WTC11 (cell line): ENCODE results near the gene AKAP13. TPM values are rescaled to one million over a fixed set of nuclear protein-coding genes. Genes with fewer than 3 reads are reported as not detected.
A peak's percentile ranks its signal among the peaks of the same experiment; 100 is the strongest.

Experiments used
- ATAC-seq: fragments of 200-7000 bp; cut with Tn5 transposase; 2 replicates; pipeline ENCODE4 v1.10.0; 2021; ENCODE audit warnings: mild to moderate bottlenecking, moderate library complexity
- CTCF ChIA-PET: fragments of 300-600 bp; sonication (Branson Sonifier 250); formaldehyde crosslinking; loops from one replicate; lab custom pipeline; 2021; ENCODE audit warnings: antibody characterized with exemption; lab: Charles Lee
- POLR2A ChIA-PET: fragments of 350-600 bp; sonication (Branson Sonifier 250); formaldehyde crosslinking; loops from one replicate; lab custom pipeline; 2021; ENCODE audit warnings: antibody characterized with exemption; lab: Charles Lee
- DNase-seq: peaks from one replicate; pipeline ENCODE4 v3.0.0; 2021; ENCODE audit warnings: low spot score
- H3K27ac Mint-ChIP-seq: 2 replicates; pipeline ENCODE4 v1.8.0; 2021; ENCODE audit warnings: mixed read lengths
- H3K27me3 Mint-ChIP-seq: 2 replicates; pipeline ENCODE4 v1.8.0; 2021; ENCODE audit warnings: low read depth, mild to moderate bottlenecking, moderate library complexity, mixed read lengths
- H3K36me3 Mint-ChIP-seq: 2 replicates; pipeline ENCODE4 v1.8.0; 2021; ENCODE audit warnings: mixed read lengths
- H3K4me1 Mint-ChIP-seq: 2 replicates; pipeline ENCODE4 v1.8.0; 2022; ENCODE audit warnings: mixed read lengths
- H3K4me3 Mint-ChIP-seq: 2 replicates; pipeline ENCODE4 v1.8.0; 2021; ENCODE audit warnings: mild to moderate bottlenecking, moderate library complexity, mixed read lengths
- H3K9me3 Mint-ChIP-seq: 2 replicates; pipeline ENCODE4 v1.8.0; 2021; ENCODE audit warnings: mixed read lengths
- ELF4 ChIP-seq: sonication (generic); formaldehyde crosslinking; IDR thresholded peaks from 2 replicates; pipeline ENCODE4 v1.8.1; 2022; ENCODE audit warnings: low read depth, mild to moderate bottlenecking, moderate library complexity, missing genetic modification reagents
- EMX1 ChIP-seq: fragments of 250-450 bp; sonication (Bioruptor Pico); IDR thresholded peaks from 2 replicates; pipeline ENCODE4 v1.8.0; 2021; ENCODE audit warnings: mild to moderate bottlenecking
- GTF2I ChIP-seq: fragments of 250-450 bp; sonication (Bioruptor Pico); conservative IDR thresholded peaks from 2 replicates; pipeline ENCODE4 v1.4.0; 2021; ENCODE audit warnings: mild to moderate bottlenecking
- HMGA2 ChIP-seq: fragments of 250-450 bp; sonication (Bioruptor Pico); IDR thresholded peaks from 2 replicates; pipeline ENCODE4 v1.4.0; 2021; ENCODE audit warnings: mild to moderate bottlenecking, moderate library complexity
- JAZF1 ChIP-seq: fragments of 250-450 bp; sonication (Bioruptor Pico); IDR thresholded peaks from 2 replicates; pipeline ENCODE4 v1.9.0; 2021; ENCODE audit warnings: moderate library complexity, mild to moderate bottlenecking, inconsistent platforms
- NR2C2 ChIP-seq: sonication (generic); formaldehyde crosslinking; IDR thresholded peaks from 2 replicates; pipeline ENCODE4 v1.8.0; 2022; ENCODE audit warnings: mild to moderate bottlenecking, missing genetic modification reagents
- RORB ChIP-seq: fragments of 250-450 bp; sonication (Bioruptor Pico); IDR thresholded peaks from 2 replicates; pipeline ENCODE4 v1.9.0; 2021; ENCODE audit warnings: mild to moderate bottlenecking
- TP53 ChIP-seq: sonication (generic); formaldehyde crosslinking; IDR thresholded peaks from 2 replicates; pipeline ENCODE4 v1.8.1; 2023; ENCODE audit warnings: mild to moderate bottlenecking, missing genetic modification reagents
- ZBTB21 ChIP-seq: sonication (generic); formaldehyde crosslinking; IDR thresholded peaks from 2 replicates; pipeline ENCODE4 v1.8.1; 2023; ENCODE audit warnings: mild to moderate bottlenecking, missing genetic modification reagents, borderline replicate concordance
- ZNF416 ChIP-seq: fragments of 250-450 bp; sonication (Bioruptor Pico); IDR thresholded peaks from 2 replicates; pipeline ENCODE4 v1.9.0; 2021; ENCODE audit warnings: mild to moderate bottlenecking, inconsistent platforms
- total RNA-seq: library from RNA; stranded (reverse); gene quantifications from 3 replicates; pipeline ENCODE4 v1.2.3, GENCODE V29; 2021
- TF ChIP-seq, protein P1 (sequence below): sonication (generic); formaldehyde crosslinking; IDR thresholded peaks from 2 replicates; pipeline ENCODE4 v1.8.0; 2023; ENCODE audit warnings: mild to moderate bottlenecking, missing genetic modification reagents
- TF ChIP-seq, protein P2 (sequence below): fragments of 250-450 bp; sonication (Bioruptor Pico); IDR thresholded peaks from 2 replicates; pipeline ENCODE4 v1.9.0; 2021; ENCODE audit warnings: moderate library complexity, mild to moderate bottlenecking, inconsistent platforms, borderline replicate concordance
- TF ChIP-seq, protein P3 (sequence below): sonication (generic); formaldehyde crosslinking; IDR thresholded peaks from 2 replicates; pipeline ENCODE4 v1.8.0; 2022; ENCODE audit warnings: mild to moderate bottlenecking, missing genetic modification reagents
- TF ChIP-seq, protein P4 (sequence below): sonication (generic); formaldehyde crosslinking; IDR thresholded peaks from 2 replicates; pipeline ENCODE4 v1.8.0; 2023; ENCODE audit warnings: missing genetic modification reagents, mild to moderate bottlenecking, borderline replicate concordance
- TF ChIP-seq, protein P5 (sequence below): sonication (generic); formaldehyde crosslinking; conservative IDR thresholded peaks from 2 replicates; pipeline ENCODE4 v1.8.1; 2023; ENCODE audit warnings: mild to moderate bottlenecking, low read depth, missing genetic modification reagents, moderate library complexity
- TF ChIP-seq, protein P6 (sequence below): sonication (generic); formaldehyde crosslinking; IDR thresholded peaks from 2 replicates; pipeline ENCODE4 v1.8.0; 2022; ENCODE audit warnings: mild to moderate bottlenecking, missing genetic modification reagents

AKAP13 gene
- total RNA-seq, 1 experiment from 2014 or later, result 50.3 TPM

DNA sequence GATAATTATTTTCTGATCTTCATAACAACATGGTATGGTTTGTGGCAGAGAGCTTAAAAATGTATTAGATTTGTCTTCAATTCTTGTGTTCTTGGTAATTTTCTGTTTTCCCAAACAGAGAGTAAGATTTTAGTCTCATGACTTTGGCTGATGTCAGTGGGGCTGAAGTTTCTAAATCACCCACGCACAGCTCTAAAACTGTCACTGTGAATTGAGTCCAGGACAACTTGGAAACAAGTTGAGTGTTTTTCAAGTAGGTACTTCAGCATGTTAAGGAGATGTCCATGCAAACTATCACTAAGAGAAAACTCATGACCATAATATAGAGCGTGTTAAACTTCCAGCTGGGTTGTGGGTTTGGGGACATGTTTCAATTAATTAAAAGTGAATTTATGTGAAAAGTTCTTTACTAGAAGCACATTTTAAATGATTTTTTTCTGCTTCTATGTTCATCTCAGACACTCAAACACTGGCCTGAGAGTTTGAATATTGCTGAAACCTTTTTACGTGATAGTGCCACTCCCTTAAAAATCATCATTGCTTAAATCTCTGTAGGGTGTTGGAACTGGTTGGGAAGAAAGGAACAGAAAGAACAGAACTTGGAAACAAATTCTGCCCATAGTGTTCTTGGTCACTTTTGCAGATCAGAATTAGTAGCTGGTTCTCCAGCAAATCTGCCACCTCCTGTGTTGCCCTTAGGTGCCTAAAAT, 324.5 kb downstream of the AKAP13 start (continued):
- TF ChIP-seq, protein P1, sequence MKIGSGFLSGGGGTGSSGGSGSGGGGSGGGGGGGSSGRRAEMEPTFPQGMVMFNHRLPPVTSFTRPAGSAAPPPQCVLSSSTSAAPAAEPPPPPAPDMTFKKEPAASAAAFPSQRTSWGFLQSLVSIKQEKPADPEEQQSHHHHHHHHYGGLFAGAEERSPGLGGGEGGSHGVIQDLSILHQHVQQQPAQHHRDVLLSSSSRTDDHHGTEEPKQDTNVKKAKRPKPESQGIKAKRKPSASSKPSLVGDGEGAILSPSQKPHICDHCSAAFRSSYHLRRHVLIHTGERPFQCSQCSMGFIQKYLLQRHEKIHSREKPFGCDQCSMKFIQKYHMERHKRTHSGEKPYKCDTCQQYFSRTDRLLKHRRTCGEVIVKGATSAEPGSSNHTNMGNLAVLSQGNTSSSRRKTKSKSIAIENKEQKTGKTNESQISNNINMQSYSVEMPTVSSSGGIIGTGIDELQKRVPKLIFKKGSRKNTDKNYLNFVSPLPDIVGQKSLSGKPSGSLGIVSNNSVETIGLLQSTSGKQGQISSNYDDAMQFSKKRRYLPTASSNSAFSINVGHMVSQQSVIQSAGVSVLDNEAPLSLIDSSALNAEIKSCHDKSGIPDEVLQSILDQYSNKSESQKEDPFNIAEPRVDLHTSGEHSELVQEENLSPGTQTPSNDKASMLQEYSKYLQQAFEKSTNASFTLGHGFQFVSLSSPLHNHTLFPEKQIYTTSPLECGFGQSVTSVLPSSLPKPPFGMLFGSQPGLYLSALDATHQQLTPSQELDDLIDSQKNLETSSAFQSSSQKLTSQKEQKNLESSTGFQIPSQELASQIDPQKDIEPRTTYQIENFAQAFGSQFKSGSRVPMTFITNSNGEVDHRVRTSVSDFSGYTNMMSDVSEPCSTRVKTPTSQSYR (CRISPR knock-in tag), result no peak
- no peak for TF ChIP-seq HMGA2
- TF ChIP-seq ZNF416 (CRISPR knock-in tag), result no peak
- TF ChIP-seq, protein P2, sequence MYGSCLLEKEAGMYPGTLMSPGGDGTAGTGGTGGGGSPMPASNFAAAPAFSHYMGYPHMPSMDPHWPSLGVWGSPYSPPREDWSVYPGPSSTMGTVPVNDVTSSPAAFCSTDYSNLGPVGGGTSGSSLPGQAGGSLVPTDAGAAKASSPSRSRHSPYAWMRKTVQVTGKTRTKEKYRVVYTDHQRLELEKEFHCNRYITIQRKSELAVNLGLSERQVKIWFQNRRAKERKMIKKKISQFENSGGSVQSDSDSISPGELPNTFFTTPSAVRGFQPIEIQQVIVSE (CRISPR knock-in tag), result no peak
- TF ChIP-seq, protein P3, sequence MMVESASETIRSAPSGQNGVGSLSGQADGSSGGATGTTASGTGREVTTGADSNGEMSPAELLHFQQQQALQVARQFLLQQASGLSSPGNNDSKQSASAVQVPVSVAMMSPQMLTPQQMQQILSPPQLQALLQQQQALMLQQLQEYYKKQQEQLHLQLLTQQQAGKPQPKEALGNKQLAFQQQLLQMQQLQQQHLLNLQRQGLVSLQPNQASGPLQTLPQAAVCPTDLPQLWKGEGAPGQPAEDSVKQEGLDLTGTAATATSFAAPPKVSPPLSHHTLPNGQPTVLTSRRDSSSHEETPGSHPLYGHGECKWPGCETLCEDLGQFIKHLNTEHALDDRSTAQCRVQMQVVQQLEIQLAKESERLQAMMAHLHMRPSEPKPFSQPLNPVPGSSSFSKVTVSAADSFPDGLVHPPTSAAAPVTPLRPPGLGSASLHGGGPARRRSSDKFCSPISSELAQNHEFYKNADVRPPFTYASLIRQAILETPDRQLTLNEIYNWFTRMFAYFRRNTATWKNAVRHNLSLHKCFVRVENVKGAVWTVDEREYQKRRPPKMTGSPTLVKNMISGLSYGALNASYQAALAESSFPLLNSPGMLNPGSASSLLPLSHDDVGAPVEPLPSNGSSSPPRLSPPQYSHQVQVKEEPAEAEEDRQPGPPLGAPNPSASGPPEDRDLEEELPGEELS (CRISPR knock-in tag), result no peak
- TF ChIP-seq, protein P4, sequence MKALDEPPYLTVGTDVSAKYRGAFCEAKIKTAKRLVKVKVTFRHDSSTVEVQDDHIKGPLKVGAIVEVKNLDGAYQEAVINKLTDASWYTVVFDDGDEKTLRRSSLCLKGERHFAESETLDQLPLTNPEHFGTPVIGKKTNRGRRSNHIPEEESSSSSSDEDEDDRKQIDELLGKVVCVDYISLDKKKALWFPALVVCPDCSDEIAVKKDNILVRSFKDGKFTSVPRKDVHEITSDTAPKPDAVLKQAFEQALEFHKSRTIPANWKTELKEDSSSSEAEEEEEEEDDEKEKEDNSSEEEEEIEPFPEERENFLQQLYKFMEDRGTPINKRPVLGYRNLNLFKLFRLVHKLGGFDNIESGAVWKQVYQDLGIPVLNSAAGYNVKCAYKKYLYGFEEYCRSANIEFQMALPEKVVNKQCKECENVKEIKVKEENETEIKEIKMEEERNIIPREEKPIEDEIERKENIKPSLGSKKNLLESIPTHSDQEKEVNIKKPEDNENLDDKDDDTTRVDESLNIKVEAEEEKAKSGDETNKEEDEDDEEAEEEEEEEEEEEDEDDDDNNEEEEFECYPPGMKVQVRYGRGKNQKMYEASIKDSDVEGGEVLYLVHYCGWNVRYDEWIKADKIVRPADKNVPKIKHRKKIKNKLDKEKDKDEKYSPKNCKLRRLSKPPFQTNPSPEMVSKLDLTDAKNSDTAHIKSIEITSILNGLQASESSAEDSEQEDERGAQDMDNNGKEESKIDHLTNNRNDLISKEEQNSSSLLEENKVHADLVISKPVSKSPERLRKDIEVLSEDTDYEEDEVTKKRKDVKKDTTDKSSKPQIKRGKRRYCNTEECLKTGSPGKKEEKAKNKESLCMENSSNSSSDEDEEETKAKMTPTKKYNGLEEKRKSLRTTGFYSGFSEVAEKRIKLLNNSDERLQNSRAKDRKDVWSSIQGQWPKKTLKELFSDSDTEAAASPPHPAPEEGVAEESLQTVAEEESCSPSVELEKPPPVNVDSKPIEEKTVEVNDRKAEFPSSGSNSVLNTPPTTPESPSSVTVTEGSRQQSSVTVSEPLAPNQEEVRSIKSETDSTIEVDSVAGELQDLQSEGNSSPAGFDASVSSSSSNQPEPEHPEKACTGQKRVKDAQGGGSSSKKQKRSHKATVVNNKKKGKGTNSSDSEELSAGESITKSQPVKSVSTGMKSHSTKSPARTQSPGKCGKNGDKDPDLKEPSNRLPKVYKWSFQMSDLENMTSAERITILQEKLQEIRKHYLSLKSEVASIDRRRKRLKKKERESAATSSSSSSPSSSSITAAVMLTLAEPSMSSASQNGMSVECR (CRISPR knock-in tag), result no peak
- TF ChIP-seq, all 79 proteins: peak for 0

DNA sequence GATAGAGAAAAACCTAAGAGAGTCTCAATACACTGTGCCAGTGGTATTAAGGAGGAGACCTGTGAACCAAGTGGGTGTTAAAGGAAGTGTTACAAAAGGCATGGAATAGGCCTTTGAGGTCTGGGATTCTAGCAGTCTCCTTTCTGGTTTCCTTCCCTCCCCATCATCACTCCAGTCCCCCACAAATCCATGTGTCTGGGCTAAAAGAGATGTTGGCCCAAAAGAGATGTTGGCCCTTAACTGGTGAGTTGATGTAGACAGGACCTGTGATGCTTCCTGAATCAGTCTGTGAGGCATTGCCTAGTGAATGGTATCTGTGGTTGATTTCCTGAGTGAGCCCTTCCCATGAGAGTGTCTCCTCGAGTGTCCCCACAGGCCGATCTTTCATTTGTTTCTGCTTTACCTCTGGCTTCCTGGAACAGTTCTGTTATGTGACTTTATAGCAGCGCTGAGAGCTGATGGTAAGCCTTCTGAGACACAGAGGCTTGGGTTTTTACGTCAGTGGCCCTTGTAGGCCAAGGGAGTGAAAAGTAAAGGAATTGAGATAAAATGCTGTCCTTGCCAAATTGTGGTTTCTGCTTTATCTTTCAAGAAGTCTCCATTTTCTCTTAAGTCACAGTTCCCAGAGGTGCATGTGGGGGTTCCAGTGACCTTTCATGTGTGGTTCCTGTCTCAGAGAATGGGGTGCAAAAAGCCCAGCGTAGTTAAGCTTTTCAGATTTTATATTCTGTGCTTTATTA, 326.5 kb downstream of the AKAP13 start:
- Mint-ChIP-seq H3K4me3 (no peak overlapping the region), H3K27ac (peak overlapping the region; percentile 64), H3K27me3 (no peaks in the 10 kb centered on the region), H3K4me1 (peaks cover 28% of the 10 kb centered on the region), H3K36me3 (peaks cover 9% of the 10 kb centered on the region), H3K9me3 (no peaks in the 10 kb centered on the region)
- POLR2A ChIA-PET, result interaction anchor here (0.7 kb wide), 1 partner anchor 371 kb away, joined by 3 read pairs; no protein-coding TSS in a partner anchor
- CTCF ChIA-PET, result no interaction called here
- ATAC-seq (no peak), DNase-seq (no peak)
- TF ChIP-seq, protein P5, sequence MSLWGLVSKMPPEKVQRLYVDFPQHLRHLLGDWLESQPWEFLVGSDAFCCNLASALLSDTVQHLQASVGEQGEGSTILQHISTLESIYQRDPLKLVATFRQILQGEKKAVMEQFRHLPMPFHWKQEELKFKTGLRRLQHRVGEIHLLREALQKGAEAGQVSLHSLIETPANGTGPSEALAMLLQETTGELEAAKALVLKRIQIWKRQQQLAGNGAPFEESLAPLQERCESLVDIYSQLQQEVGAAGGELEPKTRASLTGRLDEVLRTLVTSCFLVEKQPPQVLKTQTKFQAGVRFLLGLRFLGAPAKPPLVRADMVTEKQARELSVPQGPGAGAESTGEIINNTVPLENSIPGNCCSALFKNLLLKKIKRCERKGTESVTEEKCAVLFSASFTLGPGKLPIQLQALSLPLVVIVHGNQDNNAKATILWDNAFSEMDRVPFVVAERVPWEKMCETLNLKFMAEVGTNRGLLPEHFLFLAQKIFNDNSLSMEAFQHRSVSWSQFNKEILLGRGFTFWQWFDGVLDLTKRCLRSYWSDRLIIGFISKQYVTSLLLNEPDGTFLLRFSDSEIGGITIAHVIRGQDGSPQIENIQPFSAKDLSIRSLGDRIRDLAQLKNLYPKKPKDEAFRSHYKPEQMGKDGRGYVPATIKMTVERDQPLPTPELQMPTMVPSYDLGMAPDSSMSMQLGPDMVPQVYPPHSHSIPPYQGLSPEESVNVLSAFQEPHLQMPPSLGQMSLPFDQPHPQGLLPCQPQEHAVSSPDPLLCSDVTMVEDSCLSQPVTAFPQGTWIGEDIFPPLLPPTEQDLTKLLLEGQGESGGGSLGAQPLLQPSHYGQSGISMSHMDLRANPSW, result no peak
- no peak for TF ChIP-seq NR2C2 (CRISPR knock-in tag)
- TF ChIP-seq, protein P6, sequence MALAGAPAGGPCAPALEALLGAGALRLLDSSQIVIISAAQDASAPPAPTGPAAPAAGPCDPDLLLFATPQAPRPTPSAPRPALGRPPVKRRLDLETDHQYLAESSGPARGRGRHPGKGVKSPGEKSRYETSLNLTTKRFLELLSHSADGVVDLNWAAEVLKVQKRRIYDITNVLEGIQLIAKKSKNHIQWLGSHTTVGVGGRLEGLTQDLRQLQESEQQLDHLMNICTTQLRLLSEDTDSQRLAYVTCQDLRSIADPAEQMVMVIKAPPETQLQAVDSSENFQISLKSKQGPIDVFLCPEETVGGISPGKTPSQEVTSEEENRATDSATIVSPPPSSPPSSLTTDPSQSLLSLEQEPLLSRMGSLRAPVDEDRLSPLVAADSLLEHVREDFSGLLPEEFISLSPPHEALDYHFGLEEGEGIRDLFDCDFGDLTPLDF (CRISPR knock-in tag), result no peak
- TF ChIP-seq, protein P3 (CRISPR knock-in tag), result no peak
- TF ChIP-seq GTF2I (CRISPR knock-in tag), result no peak
- no peak for TF ChIP-seq TP53 (CRISPR knock-in tag)
- no peak for TF ChIP-seq EMX1 (CRISPR knock-in tag)
- TF ChIP-seq, protein P2 (CRISPR knock-in tag), result no peak
- TF ChIP-seq JAZF1, result no peak
- no peak for TF ChIP-seq ELF4 (CRISPR knock-in tag)
- no peak for TF ChIP-seq ZBTB21 (CRISPR knock-in tag)
- no peak for TF ChIP-seq RORB (CRISPR knock-in tag)
